Thoracic aorta endothelial cell (primary cell): Measurements from ENCODE around the gene ARFRP1. TPM values are rescaled to one million over a fixed set of nuclear protein-coding genes. Genes with fewer than 3 reads are reported as not detected.

Experiments
- small RNA-seq: library from RNA; depleted of rRNA; stranded (forward); fragments of <200 nt; gene quantifications from one replicate; pipeline ENCODE3, GENCODE V24; 2012
- total RNA-seq: library from RNA; depleted of rRNA; stranded (reverse); fragments of >200 nt; gene quantifications from 2 replicates; pipeline ENCODE4 v1.2.3, GENCODE V29; 2012

Gene ARFRP1
- total RNA-seq, result 24.3 and 25.3 TPM in 2 replicates

GRCh38 chr20:63707558-63708300, at the start of gene ARFRP1, which contains the start of gene ZGPAT:
ARFRP1 (minus strand) TSS chr20:63707976; CDS start chr20:63707091, 885 bp downstream.
ZGPAT (plus strand) TSS chr20:63708039; CDS start chr20:63708581, 542 bp downstream.

GRCh38 chr20:63739130-63740069, 31.6 kb upstream of the ARFRP1 start, which contains the start of gene SLC2A4RG:
SLC2A4RG (plus strand) TSS chr20:63739776; CDS start chr20:63739913, 137 bp downstream.

GRCh38 chr20:63735859-63736718, 28.3 kb upstream of the ARFRP1 start, which contains the start of gene LIME1:
LIME1 (plus strand) TSS chr20:63736664; CDS start chr20:63737550, 886 bp downstream.

GRCh38 chr20:63696628-63697356, 11.0 kb downstream of the ARFRP1 start, which contains the start of gene TNFRSF6B:
TNFRSF6B (plus strand) TSS chr20:63696652; CDS start chr20:63696768, 116 bp downstream.

GRCh38 chr20:63657937-63658748, 49.6 kb downstream of the ARFRP1 start, which contains the start of gene RTEL1:
RTEL1 (plus strand) TSS chr20:63658312; CDS start chr20:63659403, 1,091 bp downstream.

GRCh38 chr20:63653041-63653973, 54.5 kb downstream of the ARFRP1 start, which contains the start of gene STMN3:
STMN3 (minus strand) TSS chr20:63653424; CDS start chr20:63653345, 79 bp downstream.

Small RNA genes within 50 kb of the gene (small RNA-seq; reads per million reads assigned to genes)
- gene LIME1 (not detected), gene TNFRSF6B (not detected)

Other genes with a start within 250 kb of the ARFRP1 start
- not detected in 2 replicates for gene KCNQ2, start 235.3 kb downstream of the ARFRP1 start, total RNA-seq
- 1.0 and 2.3 TPM in 2 replicates for gene EEF1A2, start 208.9 kb downstream of the ARFRP1 start, total RNA-seq
- gene PPDPF, start 187.2 kb downstream of the ARFRP1 start, total RNA-seq, result 41.0 and 75.0 TPM in 2 replicates
- gene PTK6, start 170.6 kb downstream of the ARFRP1 start, total RNA-seq, result not detected in 2 replicates
- gene SRMS, start 160.2 kb downstream of the ARFRP1 start, total RNA-seq, result not detected in 2 replicates
- 0.40 and 0.50 TPM in 2 replicates for gene FNDC11, start 153.8 kb downstream of the ARFRP1 start, total RNA-seq
- 26.9 and 33.4 TPM in 2 replicates for gene HELZ2, start 133.7 kb downstream of the ARFRP1 start, total RNA-seq
- 8.6 and 10.6 TPM in 2 replicates for gene GMEB2, start 80.9 kb downstream of the ARFRP1 start, total RNA-seq
- gene STMN3, start 54.6 kb downstream of the ARFRP1 start, total RNA-seq, result 3.5 and 6.1 TPM in 2 replicates
- gene RTEL1, start 49.7 kb downstream of the ARFRP1 start, total RNA-seq, result 19.8 and 22.6 TPM in 2 replicates
- gene TNFRSF6B, start 11.3 kb downstream of the ARFRP1 start, total RNA-seq, result 13.2 and 15.5 TPM in 2 replicates
- gene ZGPAT, start 63 bp upstream of the ARFRP1 start, total RNA-seq, result 15.8 and 16.1 TPM in 2 replicates
- 2.4 and 3.6 TPM in 2 replicates for gene LIME1, start 28.7 kb upstream of the ARFRP1 start, total RNA-seq
- gene SLC2A4RG, start 31.8 kb upstream of the ARFRP1 start, total RNA-seq, result 21.8 and 25.8 TPM in 2 replicates
- 2.9 and 3.2 TPM in 2 replicates for gene ZBTB46, start 123.3 kb upstream of the ARFRP1 start, total RNA-seq
- gene ABHD16B, start 153.5 kb upstream of the ARFRP1 start, total RNA-seq, result not detected in 2 replicates
- gene TPD52L2, start 157.3 kb upstream of the ARFRP1 start, total RNA-seq, result 128 and 140 TPM in 2 replicates
- 75.0 and 76.5 TPM in 2 replicates for gene DNAJC5, start 187.2 kb upstream of the ARFRP1 start, total RNA-seq
- 21.4 and 23.3 TPM in 2 replicates for gene UCKL1, start 248.4 kb upstream of the ARFRP1 start, total RNA-seq